Adrenal gland (tissue), 12 donors: Measurements from ENCODE around the gene TNS4. TPM values are rescaled to one million over a fixed set of nuclear protein-coding genes. Genes with fewer than 3 reads are reported as not detected.

Experiments used
- DNase-seq, 7 donors: peaks; one replicate each; pipeline ENCODE4 v3.0.0-alpha.2; 2019 to 2020
- H3K27ac ChIP-seq, 5 donors: fragments of 200-600 bp; sonication (generic) in 4 of 5; 1 replicate in 3 of 5; 2 replicates in 2 of 5; pipeline versions ENCODE4 v1.5.1 to v1.8.0; 2016 to 2020; ENCODE audit warnings: mild to moderate bottlenecking in 1 of 5
- H3K27me3 ChIP-seq: fragments of 200-600 bp; 2 replicates; pipeline ENCODE4 v1.8.0; 2021
- H3K36me3 ChIP-seq, 2 donors: fragments of 200-600 bp; replicated peaks in 1 of 2; 1 replicate in 1 of 2; 2 replicates in 1 of 2; pipeline versions ENCODE4 v1.5.1 to v1.8.0; 2018 to 2022
- H3K4me1 ChIP-seq, 2 donors: fragments of 200-600 bp; replicated peaks in 1 of 2; 1 replicate in 1 of 2; 2 replicates in 1 of 2; pipeline versions ENCODE4 v1.5.1 to v1.8.0; 2018 to 2021
- H3K4me3 ChIP-seq, 4 donors: fragments of 200-600 bp; sonication (generic) in 3 of 4; one replicate each; pipeline ENCODE4 v1.5.1; 2016 to 2018
- H3K9me3 ChIP-seq, 3 donors: fragments of 200-600 bp; sonication (generic) in 1 of 3; replicated peaks in 1 of 3; 1 replicate in 2 of 3; 2 replicates in 1 of 3; pipeline versions ENCODE4 v1.5.1 to v1.8.0; 2016 to 2021
- POLR2A ChIP-seq, 2 donors: fragments of 450-650 bp; IDR thresholded peaks; one replicate each; pipeline ENCODE4 v1.6.1; 2017; ENCODE audit warnings: antibody characterized with exemption in 2 of 2, mild to moderate bottlenecking in 2 of 2, moderate library complexity in 1 of 2
- WGBS, 4 donors: extraction: QIAGEN DNeasy Blood & Tissue Kit in 2 of 4; methylation state at CpG; one replicate each; pipeline versions ENCODE4 v1.1.5 to v1.1.7; 2013 to 2017; 5-methylcytosine and 5-hydroxymethylcytosine counted together
- intact Hi-C, 2 donors: fragments of 100-400 bp; cut with DNase I; formaldehyde crosslinking; loops; one replicate each; pipeline versions ENCODE4 v1.14.1 to v1.15.0; 2022 to 2023
- polyA plus RNA-seq, 3 donors: library from polyadenylated mRNA; stranded (reverse); fragments of 200-250 nt in 2 of 3; fragments of 350-450 nt in 1 of 3; fragmentation: Illumina TruSeq in 1 of 3; extraction: RNeasy Lipid Tissue Mini Kit (QIAGEN cat#74804) in 1 of 3; gene quantifications; one replicate each; pipeline ENCODE4 v1.2.3, GENCODE V29; 2013 to 2014
- total RNA-seq, 9 donors: library from RNA; depleted of rRNA in 4 of 9; stranded (reverse); fragments of >200 nt in 4 of 9; fragments of 120-200 nt in 1 of 9; fragmentation: NEBNext Ultra II Directional in 1 of 9; extraction: Animal tissue kit (Norgen Biotek cat#: 25700) in 1 of 9; gene quantifications; one replicate each; pipeline versions ENCODE4 v1.1.0 to v1.2.4, GENCODE V29; 2013 to 2023
- TF ChIP-seq, protein P1 (sequence below), 6 experiments: fragments of 450-650 bp in 4 of 6; fragments of 200-600 bp in 2 of 6; sonication (generic) in 1 of 6; IDR thresholded peaks; 1 replicate in 5 of 6; 2 replicates in 1 of 6; pipeline versions ENCODE4 v1.5.1 to v1.8.0; 2016 to 2021; ENCODE audit warnings: antibody characterized with exemption in 6 of 6, mild to moderate bottlenecking in 2 of 6, moderate library complexity in 1 of 6
- donor health status: healthy with polysubstance abuse.
- donor health status: Bipolar disorder and iron deficiency.
- donor health status: DM: yes; HTN: yes; CAD: no.
- donor health status: DM: no; HTN: no; CAD: no.
- donor health status: DM: no; HTN: no; CAD: no.
- donor health status: DM: yes; HTN: yes; CAD: no.

TNS4 gene
- total and polyA plus RNA-seq, 12 donors = 0.07 to 0.32 (median 0.11) TPM; not detected in 7

DNA sequence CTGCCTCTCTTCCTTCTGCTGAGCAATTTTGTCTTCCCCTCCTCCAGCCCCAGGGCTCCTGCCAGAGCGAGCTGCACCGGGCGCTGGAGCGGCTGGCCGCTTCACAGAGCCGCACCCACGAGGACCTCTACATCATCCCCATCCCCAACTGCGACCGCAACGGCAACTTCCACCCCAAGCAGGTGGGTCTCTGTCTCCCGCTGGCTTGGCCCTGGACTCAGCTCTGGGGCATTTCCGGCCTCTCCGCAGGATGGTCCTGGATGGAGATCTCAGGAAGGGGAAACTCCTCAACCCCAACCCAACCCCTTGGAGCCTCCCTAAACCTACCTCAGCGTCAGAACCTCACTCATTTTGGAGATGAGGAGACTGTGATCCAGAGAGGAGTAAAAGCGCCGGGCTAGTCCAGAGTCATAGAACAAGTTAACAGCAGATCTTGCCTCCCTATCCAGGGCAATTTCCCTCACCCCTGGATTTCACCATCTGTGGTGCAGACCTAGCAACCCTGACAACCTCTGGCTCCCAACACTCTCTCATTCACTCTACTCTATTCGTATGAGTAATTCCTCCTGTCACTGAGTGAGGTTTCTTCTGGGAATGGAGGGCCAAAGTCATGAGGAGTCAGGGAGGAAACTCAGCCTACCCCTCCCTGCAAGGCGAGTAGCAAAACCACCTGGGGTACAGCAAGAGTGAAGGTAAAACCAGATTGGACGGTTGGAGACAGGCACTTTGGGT, 47.4 kb downstream of the TNS4 start:
- no peak for DNase-seq
- peaks cover 20 to 54% of the 10 kb centered on the region in 2 donors for H3K4me1 ChIP-seq
- 87 to 93% (median 89%) methylated on average over 19 of the region's 19 CpGs for WGBS, 4 donors
- intact Hi-C loops = no loop called here
- H3K27ac ChIP-seq = peak overlapping the region in 1 of 5 donors; percentile 86
- peaks cover 0 to 62% of the 10 kb centered on the region in 2 donors for H3K36me3 ChIP-seq
- H3K9me3 ChIP-seq = no peaks in the 10 kb centered on the region
- no peaks in the 10 kb centered on the region for H3K27me3 ChIP-seq
- TF ChIP-seq, protein P1, sequence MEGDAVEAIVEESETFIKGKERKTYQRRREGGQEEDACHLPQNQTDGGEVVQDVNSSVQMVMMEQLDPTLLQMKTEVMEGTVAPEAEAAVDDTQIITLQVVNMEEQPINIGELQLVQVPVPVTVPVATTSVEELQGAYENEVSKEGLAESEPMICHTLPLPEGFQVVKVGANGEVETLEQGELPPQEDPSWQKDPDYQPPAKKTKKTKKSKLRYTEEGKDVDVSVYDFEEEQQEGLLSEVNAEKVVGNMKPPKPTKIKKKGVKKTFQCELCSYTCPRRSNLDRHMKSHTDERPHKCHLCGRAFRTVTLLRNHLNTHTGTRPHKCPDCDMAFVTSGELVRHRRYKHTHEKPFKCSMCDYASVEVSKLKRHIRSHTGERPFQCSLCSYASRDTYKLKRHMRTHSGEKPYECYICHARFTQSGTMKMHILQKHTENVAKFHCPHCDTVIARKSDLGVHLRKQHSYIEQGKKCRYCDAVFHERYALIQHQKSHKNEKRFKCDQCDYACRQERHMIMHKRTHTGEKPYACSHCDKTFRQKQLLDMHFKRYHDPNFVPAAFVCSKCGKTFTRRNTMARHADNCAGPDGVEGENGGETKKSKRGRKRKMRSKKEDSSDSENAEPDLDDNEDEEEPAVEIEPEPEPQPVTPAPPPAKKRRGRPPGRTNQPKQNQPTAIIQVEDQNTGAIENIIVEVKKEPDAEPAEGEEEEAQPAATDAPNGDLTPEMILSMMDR (IDR thresholded peaks at IDR 0.05) = no peak
- no peak for TF ChIP-seq POLR2A (IDR thresholded peaks at IDR 0.05)
- no peak overlapping the region for H3K4me3 ChIP-seq

DNA sequence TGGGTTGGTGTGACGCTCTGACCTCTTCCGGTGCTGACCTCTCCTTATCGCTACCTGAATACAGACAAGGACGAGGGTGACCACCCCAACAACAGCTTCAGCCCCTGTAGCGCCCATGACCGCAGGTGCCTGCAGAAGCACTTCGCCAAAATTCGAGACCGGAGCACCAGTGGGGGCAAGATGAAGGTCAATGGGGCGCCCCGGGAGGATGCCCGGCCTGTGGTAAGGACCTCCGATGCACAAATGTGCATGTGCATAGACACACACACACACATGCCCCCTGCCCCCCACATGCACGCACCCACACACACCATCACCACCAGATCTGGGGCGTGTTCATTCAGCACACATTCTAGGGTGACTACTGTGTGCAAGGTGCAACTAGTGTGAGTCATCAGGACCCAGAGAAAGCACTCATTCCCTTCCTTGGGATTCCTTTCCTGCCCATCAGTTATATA, 48.5 kb downstream of the TNS4 start:
- H3K36me3 ChIP-seq = peaks cover 0 to 59% of the 10 kb centered on the region in 2 donors
- H3K4me3 ChIP-seq = no peak overlapping the region
- no peak for DNase-seq
- no peaks in the 10 kb centered on the region for H3K9me3 ChIP-seq
- no peaks in the 10 kb centered on the region for H3K27me3 ChIP-seq
- H3K4me1 ChIP-seq = peaks cover 20 to 58% of the 10 kb centered on the region in 2 donors
- peak overlapping the region in 2 of 5 donors; percentile 75 to 86 for H3K27ac ChIP-seq
- TF ChIP-seq, protein P1 (IDR thresholded peaks at IDR 0.05) = no peak
- no peak for TF ChIP-seq POLR2A (IDR thresholded peaks at IDR 0.05)
- WGBS, 4 donors = 73 to 85% (median 79%) methylated on average over 10 to 15 of the region's 15 CpGs
- intact Hi-C loops = no loop called here

DNA sequence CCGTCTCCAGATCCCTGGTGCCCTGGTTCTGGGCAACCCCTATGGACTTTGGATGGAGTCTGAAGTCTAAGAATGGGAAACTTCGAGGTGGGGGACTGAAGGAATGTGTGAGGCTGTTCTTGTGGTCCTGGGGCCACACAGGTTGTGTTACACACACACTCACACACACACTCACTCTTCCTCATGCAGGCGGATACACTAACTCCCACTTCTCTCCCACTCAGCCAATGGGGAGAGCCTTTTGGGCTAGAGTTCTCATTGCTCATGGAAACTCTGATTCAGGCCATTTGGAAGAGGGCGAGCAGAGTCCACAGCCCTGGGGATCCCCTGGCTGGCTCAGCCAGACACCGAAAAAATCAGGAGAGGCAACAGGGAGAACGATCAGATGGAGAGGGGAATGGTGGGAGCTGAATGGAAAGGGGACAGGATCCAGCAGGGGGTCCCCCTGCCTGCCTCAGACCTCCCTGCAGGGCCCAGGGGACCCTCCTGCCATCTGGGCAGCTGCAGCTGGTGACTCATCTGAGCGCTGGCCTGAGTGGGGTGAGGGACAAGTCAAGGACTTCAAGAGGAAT, 49.1 kb downstream of the TNS4 start:
- peaks cover 0 to 53% of the 10 kb centered on the region in 2 donors for H3K36me3 ChIP-seq
- H3K4me3 ChIP-seq = no peak overlapping the region
- TF ChIP-seq POLR2A (IDR thresholded peaks at IDR 0.05) = peak in 1 of 2 donors; percentile 8
- TF ChIP-seq, protein P1 (IDR thresholded peaks at IDR 0.05) = no peak
- peaks cover 20 to 58% of the 10 kb centered on the region in 2 donors for H3K4me1 ChIP-seq
- no peaks in the 10 kb centered on the region for H3K27me3 ChIP-seq
- DNase-seq = peak in 4 of 7 donors; percentile 46 to 89 (median 74)
- peak overlapping the region in 2 of 5 donors; percentile 75 to 86 for H3K27ac ChIP-seq
- H3K9me3 ChIP-seq = no peaks in the 10 kb centered on the region
- WGBS, 4 donors = 54 to 60% (median 59%) methylated on average over 7 of the region's 7 CpGs
- intact Hi-C loops = no loop called here

DNA sequence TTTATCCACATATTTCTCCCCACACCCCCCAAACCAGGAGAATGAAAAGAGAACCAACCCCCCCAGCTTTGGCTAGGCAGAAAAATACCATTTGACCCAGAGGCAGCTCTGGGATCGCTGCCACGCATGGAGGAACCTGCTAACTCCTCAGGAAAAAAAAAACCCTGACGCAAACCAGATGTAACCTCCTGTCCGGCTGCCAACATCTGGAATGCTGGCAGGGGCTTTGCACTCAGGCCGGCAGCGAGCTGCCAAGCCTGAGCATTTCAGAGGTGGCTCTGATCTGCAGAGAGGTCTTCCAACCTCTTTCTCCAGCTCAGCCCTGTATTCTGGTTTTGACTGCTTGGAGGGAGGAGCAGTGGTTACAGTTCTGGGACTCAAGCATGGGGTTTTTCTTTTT, 50.0 kb downstream of the TNS4 start:
- Histone ChIP-seq H3K9me3 (no peaks in the 10 kb centered on the region), H3K36me3 (peaks cover 0 to 44% of the 10 kb centered on the region in 2 donors), H3K4me3 (no peak overlapping the region), H3K27ac (peak overlapping the region in 2 of 5 donors; percentile 75 to 86), H3K4me1 (peaks cover 20 to 55% of the 10 kb centered on the region in 2 donors), H3K27me3 (no peaks in the 10 kb centered on the region)
- DNase-seq = peak; percentile 71 to 84 (median 78)
- WGBS, 4 donors = 0 to 27% (median 15%) methylated on average over 3 to 6 of the region's 6 CpGs
- intact Hi-C loops = no loop called here
- peak in 1 of 2 donors; percentile 19 for TF ChIP-seq POLR2A (IDR thresholded peaks at IDR 0.05)
- TF ChIP-seq, protein P1 (IDR thresholded peaks at IDR 0.05) = no peak
